ENCODE results near the gene PTPRE.
"Not testable (repeated sequence)": the region's sequence is repeated elsewhere in the genome, so short reads cannot be mapped to it uniquely, and the experiment has no call there.

Gene PTPRE

GRCh38 chr10:127982601-127983000 is 75.7 kb downstream of the PTPRE start:
- no peak for DNase-seq (ENCODE audit: low spot score)

DNA sequence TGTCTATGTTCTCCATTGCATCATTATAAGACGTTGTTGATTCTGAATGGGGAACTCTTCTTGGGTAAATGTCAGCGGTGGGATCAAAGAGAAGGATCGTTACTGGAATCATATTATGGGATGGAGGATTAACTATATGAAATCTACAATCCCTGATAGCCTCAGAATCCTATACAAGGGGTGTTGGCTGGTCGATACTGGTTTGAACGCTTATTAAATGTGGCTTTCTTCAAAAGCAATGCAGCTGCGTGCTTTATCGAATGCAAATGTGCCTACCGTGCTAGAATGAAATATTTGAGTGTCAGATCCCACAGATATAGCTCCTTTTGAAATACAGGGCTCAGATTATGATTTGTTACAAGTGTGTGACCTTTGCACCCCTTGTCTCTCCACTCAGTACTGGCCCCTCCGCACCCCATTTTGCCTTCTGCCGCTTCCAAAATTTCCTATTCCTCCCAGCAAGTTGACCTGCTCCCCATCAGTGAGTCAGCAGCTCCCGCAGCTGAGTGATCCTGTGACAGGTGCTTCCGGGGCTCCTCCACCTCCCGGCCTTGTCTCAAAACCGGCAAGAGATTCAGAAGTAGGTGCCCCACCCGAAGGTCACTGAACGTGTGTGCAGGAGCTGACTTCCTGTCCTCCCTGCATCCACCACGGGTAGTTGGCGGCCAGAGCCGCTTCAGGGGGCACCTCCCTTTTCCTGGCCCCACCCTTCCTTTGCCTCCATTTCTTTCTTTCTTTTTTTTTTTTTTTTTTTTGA is 76.6 kb downstream of the PTPRE start:
- DNase-seq (ENCODE audit: low spot score) = no peak

DNA sequence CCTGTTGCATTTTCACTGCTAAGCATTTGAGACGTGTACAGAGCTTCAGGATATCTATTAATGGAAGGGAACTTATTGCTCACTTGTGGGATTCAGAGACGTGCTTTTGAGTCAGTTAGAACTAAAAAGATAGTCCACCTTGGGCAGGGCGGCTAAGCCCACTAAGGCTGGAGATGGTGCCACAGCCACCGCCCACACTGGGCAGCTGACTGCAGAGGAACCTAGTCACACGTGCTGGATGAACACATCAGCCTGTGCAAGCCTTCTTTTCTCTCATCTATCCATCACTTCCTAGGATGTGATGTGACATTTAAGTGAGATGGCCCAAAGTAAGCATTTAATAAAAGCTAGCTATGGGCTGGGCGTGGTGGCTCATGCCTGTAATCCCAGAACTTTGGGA is 78.0 kb downstream of the PTPRE start:
- DNase-seq (ENCODE audit: low spot score) = no peak

GRCh38 chr10:127986531-127987466 is 79.9 kb downstream of the PTPRE start:
- no peak for DNase-seq (ENCODE audit: low spot score)

- no peak for DNase-seq (ENCODE audit: low spot score)
Observed at GRCh38 chr10:127987467-127988380, 80.8 kb downstream of the PTPRE start.

DNA sequence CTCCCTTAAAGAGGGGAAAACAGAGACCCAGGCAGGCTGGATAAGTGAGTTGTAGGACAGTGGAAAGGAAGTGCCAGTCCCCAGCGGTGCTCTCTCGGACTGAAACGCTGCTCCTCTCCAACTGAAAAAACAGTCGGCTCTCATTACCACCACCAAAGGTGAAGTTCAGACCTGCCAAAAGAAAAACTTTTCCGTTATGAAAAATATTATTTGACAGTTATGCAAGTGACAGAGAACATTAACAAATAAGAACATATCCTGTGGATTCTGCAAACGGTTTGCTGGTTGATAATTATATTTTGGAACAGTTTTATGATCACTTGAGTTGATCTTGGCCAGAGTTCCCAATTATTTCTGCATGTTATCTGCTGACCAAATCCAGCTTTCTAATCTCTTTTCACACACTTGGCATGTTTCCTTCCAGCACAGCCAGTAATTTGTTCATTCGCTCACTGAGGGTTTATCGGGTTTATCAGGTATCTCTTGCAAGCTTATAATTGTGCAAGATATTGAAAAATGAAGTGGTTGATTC is 82.6 kb downstream of the PTPRE start:
- no peak for DNase-seq (ENCODE audit: low spot score)

DNA sequence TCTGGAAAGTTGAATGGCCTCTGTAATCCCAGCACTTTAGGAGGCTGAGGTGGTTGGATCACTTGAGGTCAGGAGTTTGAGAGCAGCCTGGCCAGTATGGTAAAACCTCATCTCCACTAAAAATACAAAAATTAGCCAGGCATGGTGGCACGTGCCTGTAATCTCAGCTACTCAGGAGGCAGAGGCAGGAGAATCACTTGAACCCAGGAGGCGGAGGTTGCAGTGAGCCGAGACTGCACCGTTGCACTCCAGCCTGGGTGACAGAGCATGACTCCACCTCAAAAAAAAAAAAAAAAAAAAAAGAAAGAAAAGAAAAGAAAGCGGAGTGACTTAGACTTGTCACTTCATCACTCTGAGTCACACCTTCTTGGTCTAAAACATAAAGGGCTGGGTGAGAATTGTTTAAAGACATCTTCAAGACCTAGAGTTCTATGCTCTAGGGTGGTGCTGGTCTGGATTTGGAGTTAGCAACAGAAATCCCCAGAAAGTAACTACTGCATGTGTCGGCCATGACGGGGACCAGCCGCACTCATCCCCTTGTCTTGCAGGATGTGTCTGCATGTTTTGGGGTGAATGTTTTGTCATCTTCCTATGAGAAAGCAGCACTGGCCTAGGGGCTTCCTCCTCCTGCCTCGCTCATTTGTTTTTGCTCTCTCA is 83.4 kb downstream of the PTPRE start:
- DNase-seq (ENCODE audit: low spot score) = not testable (repeated sequence)

- DNase-seq (ENCODE audit: low spot score) = no peak
Observed at GRCh38 chr10:127990846-127991542, 84.1 kb downstream of the PTPRE start.

DNA sequence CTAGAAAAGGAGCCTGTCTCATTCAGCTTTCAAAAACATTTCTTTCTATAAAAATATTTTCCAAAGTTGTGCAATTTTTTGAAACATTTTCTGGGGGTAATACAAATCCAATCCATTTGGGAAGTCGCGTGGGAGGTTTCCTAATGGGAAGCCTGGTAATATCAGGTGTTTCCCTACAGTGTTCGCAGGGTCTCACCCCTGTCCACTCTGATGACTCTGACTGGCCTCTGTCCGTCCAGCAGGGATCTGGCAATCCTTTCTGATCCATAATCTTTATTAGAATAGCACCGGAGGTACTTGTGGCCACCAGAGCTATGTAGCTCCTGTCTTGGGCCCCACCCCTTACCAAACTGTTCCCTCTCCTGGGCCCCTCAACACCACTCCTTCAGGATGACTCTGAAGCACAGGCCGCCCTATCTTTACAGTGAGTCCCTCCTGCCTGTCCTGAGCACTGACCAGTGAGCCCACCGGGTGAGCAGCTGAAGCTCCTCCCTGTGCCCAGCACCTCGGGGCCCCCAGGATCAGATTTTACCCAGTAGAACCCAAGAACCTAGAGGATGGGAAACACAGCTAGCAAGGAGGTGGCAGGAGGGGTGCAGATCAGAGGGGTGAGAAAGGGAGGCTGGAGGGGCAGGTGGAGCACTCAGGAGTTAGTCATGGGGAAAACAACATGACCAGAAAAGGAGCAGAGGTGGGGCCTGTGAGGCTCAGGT is 84.8 kb downstream of the PTPRE start:
- DNase-seq (ENCODE audit: low spot score) = no peak

- no peak for DNase-seq (ENCODE audit: low spot score)
Observed at GRCh38 chr10:127992376-127992775, 85.5 kb downstream of the PTPRE start.

DNA sequence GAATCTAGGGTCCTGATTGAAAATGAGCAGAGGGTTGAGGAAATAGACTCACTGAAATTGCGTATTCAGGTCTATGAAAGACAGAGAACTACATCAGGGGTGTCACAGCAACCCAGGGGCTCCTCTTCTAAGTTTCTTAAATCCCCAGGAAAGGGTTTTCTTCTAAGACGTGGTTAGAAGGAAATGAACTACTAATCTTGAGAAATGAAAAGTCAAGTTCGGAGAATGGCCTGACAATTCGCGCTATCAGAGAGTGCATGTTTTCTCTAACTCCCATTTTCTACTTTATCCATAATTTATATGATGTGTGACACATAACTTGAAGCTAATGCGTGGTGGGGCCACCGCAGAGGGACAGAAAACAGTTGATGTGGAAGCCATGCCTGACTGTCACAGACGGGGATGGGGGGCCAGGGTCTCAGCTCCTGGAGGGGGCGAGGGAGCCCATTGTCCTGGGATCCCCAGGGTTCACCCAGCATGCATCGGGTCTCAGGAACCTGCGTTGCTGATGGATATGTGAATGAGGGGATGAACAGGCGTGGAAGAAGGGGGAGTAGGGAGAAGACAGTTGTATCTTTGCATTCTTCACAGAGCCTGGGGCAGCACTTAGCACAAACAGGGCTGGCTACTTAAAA is 86.3 kb downstream of the PTPRE start:
- no peak for DNase-seq (ENCODE audit: low spot score)

DNA sequence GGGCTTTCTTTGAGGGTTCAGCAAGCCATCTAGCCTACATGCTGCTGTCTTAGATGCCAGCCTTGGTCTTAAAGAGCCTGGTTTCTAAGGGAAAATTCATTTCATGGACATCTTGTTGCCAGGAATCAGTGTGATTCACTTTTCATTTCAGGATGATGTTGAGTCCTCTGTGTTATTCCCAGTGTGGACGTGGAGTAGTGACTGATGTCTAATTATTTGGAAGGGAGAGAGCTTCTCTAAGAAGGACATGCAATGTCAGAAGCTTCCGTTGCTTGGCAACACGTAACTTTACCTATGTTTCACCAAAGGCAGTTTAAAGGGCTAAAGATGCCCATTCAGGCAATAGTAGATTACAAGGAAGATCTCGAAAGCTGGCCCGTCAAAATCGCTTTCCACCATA is 89.0 kb downstream of the PTPRE start:
- DNase-seq (ENCODE audit: low spot score) = no peak

DNA sequence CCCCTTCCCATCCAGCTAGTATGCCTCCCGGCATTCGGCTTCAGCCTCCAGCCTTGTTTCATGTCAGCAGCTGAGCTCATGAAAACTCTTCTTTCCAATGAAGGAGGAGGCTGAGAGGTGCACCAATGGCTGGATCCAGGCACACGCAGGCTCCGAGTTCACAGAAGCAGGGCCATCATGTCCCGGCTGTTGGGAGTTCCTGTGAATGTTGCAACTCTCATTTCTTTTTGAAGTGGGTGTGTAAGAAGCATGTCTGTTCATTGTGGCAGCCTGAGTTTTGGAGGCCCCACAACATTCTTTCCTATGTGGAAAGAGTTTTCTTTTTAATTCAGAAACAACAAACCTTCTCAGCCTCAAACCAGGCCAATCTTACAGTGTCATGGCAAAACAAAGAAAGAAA is 89.7 kb downstream of the PTPRE start:
- DNase-seq (ENCODE audit: low spot score) = no peak

DNA sequence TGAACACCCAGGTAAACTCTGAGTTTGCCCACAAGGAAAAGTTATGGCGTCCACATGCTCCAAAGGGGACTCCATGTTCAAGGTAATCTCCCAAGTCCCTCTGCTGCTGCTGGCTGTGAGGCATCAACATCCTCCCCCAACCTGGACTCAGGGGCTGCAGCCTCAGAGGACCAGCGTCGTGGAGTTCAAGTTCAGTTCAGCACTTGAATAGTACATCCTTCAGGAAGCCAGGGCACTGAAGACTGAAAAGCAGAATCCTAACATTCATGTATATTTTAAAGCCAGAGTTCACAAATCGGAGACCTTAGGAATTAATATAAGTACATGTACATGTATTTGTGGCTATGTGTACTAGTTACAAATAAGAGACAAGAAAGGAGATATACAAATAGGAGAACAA is 90.4 kb downstream of the PTPRE start:
- DNase-seq (ENCODE audit: low spot score) = no peak

GRCh38 chr10:127997937-127998336 is 91.0 kb downstream of the PTPRE start:
- no peak for DNase-seq (ENCODE audit: low spot score)

DNA sequence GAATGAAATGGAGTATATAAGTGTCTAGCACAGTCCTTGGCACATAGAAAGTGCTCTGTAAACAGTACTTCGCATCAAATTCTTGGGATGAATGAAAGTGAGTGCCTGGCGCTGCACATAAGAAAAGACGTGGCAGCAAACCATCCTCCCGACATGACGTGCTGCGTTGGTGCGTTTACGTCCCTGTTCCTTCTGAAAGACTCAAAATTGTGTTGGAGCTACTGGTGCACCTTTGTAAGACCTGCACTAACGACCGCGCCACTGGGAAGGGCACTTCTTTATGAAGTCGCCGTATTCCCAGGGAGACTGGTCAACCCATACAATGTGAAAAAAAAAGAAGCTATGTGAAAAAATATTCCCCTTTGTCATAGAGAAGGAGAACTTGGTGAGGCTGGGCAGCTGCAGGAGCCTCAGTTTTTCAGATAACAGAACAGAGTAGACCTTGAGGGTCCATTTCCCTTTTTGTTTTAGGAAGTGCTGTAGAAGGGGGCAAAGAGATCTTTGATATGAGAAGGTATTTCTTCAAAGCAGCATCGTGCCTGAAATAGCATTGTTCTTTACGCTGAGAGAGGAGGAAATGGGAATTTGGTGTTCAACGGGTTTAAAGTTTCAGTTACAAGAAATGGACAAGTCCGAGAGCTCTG is 91.7 kb downstream of the PTPRE start:
- no peak for DNase-seq (ENCODE audit: low spot score)

GRCh38 chr10:127999297-128000129 is 92.6 kb downstream of the PTPRE start:
- no peak for DNase-seq (ENCODE audit: low spot score)

All from germinal center (tissue), 1 donor.